Keratinocyte (primary cell): ENCODE results near the gene C11orf58. TPM values are rescaled to one million over a fixed set of nuclear protein-coding genes. Genes with fewer than 3 reads are reported as not detected.

Source experiments
- DNase-seq: peaks from one replicate; pipeline ENCODE4 v3.0.0-alpha.2; 2011; ENCODE audit warnings: low read depth, missing footprints, low spot score
- FAIRE-seq: peaks from 2 replicates; lab custom pipeline; 2011; peaks lifted over from hg19 to GRCh38; lab: Jason Lieb, UNC
- H2AFZ ChIP-seq: 2 replicates; pipeline ENCODE4 v1.6.0; 2012; ENCODE audit warnings: low read length, control low read depth, inconsistent platforms; ENCODE audit not compliant: control insufficient read depth
- H3K27ac ChIP-seq: 2 replicates; pipeline ENCODE4 v1.5.1; 2011; ENCODE audit warnings: low read length; ENCODE audit not compliant: control insufficient read depth, insufficient read depth
- H3K27me3 ChIP-seq: 3 replicates; pipeline ENCODE4 v1.6.0; 2011; ENCODE audit warnings: low read length; ENCODE audit not compliant: control insufficient read depth, insufficient read depth; ENCODE audit errors: extremely low read depth
- H3K36me3 ChIP-seq, 2 experiments: 2 replicates in 1 of 2; 3 replicates in 1 of 2; pipeline ENCODE4 v1.5.1; 2011; ENCODE audit warnings: low read length in 2 of 2, mild to moderate bottlenecking in 1 of 2; ENCODE audit not compliant: control insufficient read depth in 2 of 2, insufficient read depth in 2 of 2; ENCODE audit errors: extremely low read depth in 1 of 2
- H3K4me1 ChIP-seq: 3 replicates; pipeline ENCODE4 v1.5.1; 2011; ENCODE audit warnings: low read length; ENCODE audit not compliant: control insufficient read depth, insufficient read depth; ENCODE audit errors: extremely low read depth
- H3K4me2 ChIP-seq: 3 replicates; pipeline ENCODE4 v1.6.0; 2011; ENCODE audit warnings: low read depth, low read length; ENCODE audit not compliant: control insufficient read depth, insufficient read depth; ENCODE audit errors: extremely low read depth
- H3K4me3 ChIP-seq, 3 experiments: fragments of 200-600 bp in 1 of 3; sonication (generic) in 1 of 3; 2 replicates in 2 of 3; 3 replicates in 1 of 3; pipeline ENCODE4 v1.5.1; 2011 to 2016; ENCODE audit warnings: low read length in 3 of 3, mild to moderate bottlenecking in 3 of 3, control low read depth in 2 of 3, inconsistent platforms in 1 of 3, low read depth in 1 of 3, mixed read lengths in 1 of 3, mixed run types in 1 of 3, moderate library complexity in 1 of 3; ENCODE audit not compliant: control insufficient read depth in 2 of 3, insufficient read depth in 2 of 3; ENCODE audit errors: extremely low read depth in 1 of 3
- H3K79me2 ChIP-seq: 2 replicates; pipeline ENCODE4 v1.6.0; 2012; ENCODE audit warnings: low read length; ENCODE audit not compliant: control insufficient read depth, insufficient read depth
- H3K9ac ChIP-seq: 3 replicates; pipeline ENCODE4 v1.6.0; 2011; ENCODE audit warnings: low read length; ENCODE audit not compliant: control insufficient read depth, insufficient read depth; ENCODE audit errors: extremely low read depth
- H3K9me1 ChIP-seq: 3 replicates; pipeline ENCODE4 v1.6.0; 2011; ENCODE audit warnings: low read length; ENCODE audit not compliant: control insufficient read depth, insufficient read depth; ENCODE audit errors: extremely low read depth
- H3K9me3 ChIP-seq: 2 replicates; pipeline ENCODE4 v1.5.1; 2012; ENCODE audit warnings: low read depth, low read length; ENCODE audit not compliant: control insufficient read depth
- H4K20me1 ChIP-seq: 3 replicates; pipeline ENCODE4 v1.6.0; 2011; ENCODE audit warnings: low read length; ENCODE audit not compliant: control insufficient read depth, insufficient read depth; ENCODE audit errors: extremely low read depth
- CTCF ChIP-seq, 3 experiments: IDR thresholded peaks in 1 of 3; conservative IDR thresholded peaks in 1 of 3; optimal IDR thresholded peaks in 1 of 3; 2 replicates in 2 of 3; 3 replicates in 1 of 3; pipeline versions ENCODE3 to v1.5.1; 2011; ENCODE audit warnings: low read length in 3 of 3, mild to moderate bottlenecking in 3 of 3, moderate library complexity in 2 of 3, control low read depth in 1 of 3, inconsistent platforms in 1 of 3; ENCODE audit not compliant: insufficient read depth in 2 of 3; ENCODE audit errors: extremely low read depth in 1 of 3
- EZH2 ChIP-seq: IDR thresholded peaks from one replicate; pipeline ENCODE4 v1.6.1; 2012; ENCODE audit warnings: inconsistent platforms, mild to moderate bottlenecking, low read length, moderate library complexity
- dilution Hi-C: fragments of 300-500 bp; cut with MboI; formaldehyde crosslinking; loops from one replicate; pipeline ENCODE4 v1.7.0; 2020; ENCODE audit warnings: low sequenced_read_pairs; ENCODE audit not compliant: extremely low pct_ligation_motif_present
- polyA plus RNA-seq, 5 experiments: library from polyadenylated mRNA; depleted of rRNA in 3 of 5; stranded (reverse) in 3 of 5; stranded (forward) in 1 of 5; unstranded in 1 of 5; fragments of >200 nt; gene quantifications; 1 replicate in 1 of 5; 2 replicates in 3 of 5; 3 replicates in 1 of 5; pipeline versions ENCODE4 v1.2.1 to v1.2.3, GENCODE V29; 2011 to 2012; ENCODE audit warnings: missing spikeins in 2 of 5, low read depth in 1 of 5, low replicate concordance in 1 of 5

C11orf58 gene
- polyA plus RNA-seq, 1 donor (not counting 4 experiments of a cell fraction or from before 2014, with no cell fraction given), result 166 TPM

GRCh38 chr11:16788141-16789062 is 50.0 kb downstream of the C11orf58 start:
- H3K27ac ChIP-seq, result peak overlapping the region; percentile 42
- H3K4me3 ChIP-seq, result no peak overlapping the region
- no peaks in the 10 kb centered on the region for H3K79me2 ChIP-seq
- H3K36me3 ChIP-seq, result no peaks in the 10 kb centered on the region
- no peak overlapping the region for H2AFZ ChIP-seq
- H3K27me3 ChIP-seq, result no peaks in the 10 kb centered on the region
- no peaks in the 10 kb centered on the region for H4K20me1 ChIP-seq
- peak overlapping the region; percentile 54 for H3K4me2 ChIP-seq
- no peaks in the 10 kb centered on the region for H3K9me3 ChIP-seq
- H3K9ac ChIP-seq, result peak overlapping the region; percentile 28
- FAIRE-seq, result peak; percentile 93
- peak; percentile 87 for DNase-seq
- peaks cover 38% of the 10 kb centered on the region for H3K4me1 ChIP-seq
- H3K9me1 ChIP-seq, result no peaks in the 10 kb centered on the region
- TF ChIP-seq EZH2 (no peak), CTCF (optimal IDR thresholded peaks at IDR 0.05 in 1 of 3, IDR thresholded peaks at IDR 0.05 in 1 of 3, conservative IDR thresholded peaks at IDR 0.05 in 1 of 3; ENCODE audit: extremely low read depth in 1 of 3, insufficient read depth in 2 of 3, low read length in 3 of 3) (peak; percentile 87 to 99 (median 99))
- dilution Hi-C loops, result no loop called here

GRCh38 chr11:16789063-16789420 is 50.6 kb downstream of the C11orf58 start:
- no peak overlapping the region for H2AFZ ChIP-seq

More at GRCh38 chr11:16789063-16789420, 50.6 kb downstream of the C11orf58 start:
- no peaks in the 10 kb centered on the region for H3K79me2 ChIP-seq
- DNase-seq (no peak), FAIRE-seq (no peak)
- no peaks in the 10 kb centered on the region for H3K9me1 ChIP-seq
- dilution Hi-C loops, result no loop called here
- H3K27me3 ChIP-seq, result no peaks in the 10 kb centered on the region
- no peaks in the 10 kb centered on the region for H3K36me3 ChIP-seq
- H4K20me1 ChIP-seq, result no peaks in the 10 kb centered on the region
- TF ChIP-seq CTCF (optimal IDR thresholded peaks at IDR 0.05 in 1 of 3, IDR thresholded peaks at IDR 0.05 in 1 of 3, conservative IDR thresholded peaks at IDR 0.05 in 1 of 3; ENCODE audit: extremely low read depth in 1 of 3, insufficient read depth in 2 of 3, low read length in 3 of 3) (no peak), EZH2 (no peak)
- H3K4me2 ChIP-seq, result peak overlapping the region; percentile 54
- no peak overlapping the region for H3K27ac ChIP-seq
- no peak overlapping the region for H3K4me3 ChIP-seq
- H3K4me1 ChIP-seq, result peaks cover 38% of the 10 kb centered on the region
- H3K9ac ChIP-seq, result no peak overlapping the region
- H3K9me3 ChIP-seq, result no peaks in the 10 kb centered on the region
